HEK293 (cell line): Measurements from ENCODE around the gene DNAJC4.

Experiments used
- CTCF ChIA-PET: fragments of 350-600 bp; formaldehyde crosslinking; extraction: SDS; loops from one replicate; lab custom pipeline; 2021; ENCODE audit warnings: antibody characterized with exemption; lab: Yijun Ruan, JAX
- POLR2A ChIA-PET: fragments of 300-600 bp; formaldehyde crosslinking; extraction: SDS; loops from one replicate; lab custom pipeline; 2020; ENCODE audit warnings: antibody characterized with exemption, inconsistent platforms; lab: Yijun Ruan, JAX
- H3K27ac ChIP-seq: fragments of 200-500 bp; sonication (Bioruptor generic); 2 replicates; pipeline ENCODE4 v1.5.1; 2014; ENCODE audit warnings: low read depth, low read length, control low read depth, inconsistent platforms; ENCODE audit errors: extremely low read depth
- H3K36me3 ChIP-seq, 2 experiments: fragments of 200-500 bp in 1 of 2; sonication (Bioruptor generic) in 1 of 2; 1 replicate in 1 of 2; 2 replicates in 1 of 2; pipeline ENCODE4 v1.5.1; 2014 to 2017; ENCODE audit warnings: inconsistent platforms in 2 of 2, low read length in 2 of 2; ENCODE audit not compliant: control insufficient read depth in 2 of 2, insufficient read depth in 1 of 2
- H3K4me1 ChIP-seq: fragments of 200-500 bp; sonication (Bioruptor generic); 2 replicates; pipeline ENCODE4 v1.5.1; 2014; ENCODE audit warnings: mild to moderate bottlenecking, low read length, inconsistent platforms; ENCODE audit not compliant: control insufficient read depth, insufficient read depth
- H3K4me3 ChIP-seq: 2 replicates; pipeline ENCODE4 v1.5.1; 2011; ENCODE audit warnings: low read depth, mild to moderate bottlenecking, control low read depth, low read length, moderate library complexity
- H3K9me3 ChIP-seq: fragments of 200-500 bp; sonication (Bioruptor generic); 2 replicates; pipeline ENCODE4 v1.5.1; 2014; ENCODE audit warnings: low read depth, low read length, inconsistent platforms; ENCODE audit not compliant: control insufficient read depth, insufficient read depth
- BCL11B ChIP-seq: fragments of 450-650 bp; formaldehyde crosslinking; IDR thresholded peaks from 2 replicates; pipeline ENCODE4 v1.5.1; 2016; ENCODE audit warnings: low read depth, missing biosample characterization, missing genetic modification characterization
- GLI4 ChIP-seq: fragments of 450-650 bp; formaldehyde crosslinking; IDR thresholded peaks from 2 replicates; pipeline ENCODE4 v1.5.1; 2016; ENCODE audit warnings: missing biosample characterization, missing genetic modification characterization
- HOXC10 ChIP-seq: sonication (generic); formaldehyde crosslinking; IDR thresholded peaks from 2 replicates; pipeline ENCODE4 v1.8.1; 2023; ENCODE audit warnings: mild to moderate bottlenecking, missing genetic modification reagents
- MEIS1 ChIP-seq: sonication (generic); formaldehyde crosslinking; IDR thresholded peaks from 2 replicates; pipeline ENCODE4 v1.8.1; 2022; ENCODE audit warnings: missing genetic modification reagents, mild to moderate bottlenecking, borderline replicate concordance
- PRDM1 ChIP-seq: fragments of 450-650 bp; formaldehyde crosslinking; IDR thresholded peaks from 2 replicates; pipeline ENCODE4; 2016; ENCODE audit warnings: missing biosample characterization, missing genetic modification characterization
- SP2 ChIP-seq: fragments of 450-650 bp; formaldehyde crosslinking; IDR thresholded peaks from 2 replicates; pipeline ENCODE4 v1.5.1; 2016; ENCODE audit warnings: missing biosample characterization, missing genetic modification characterization
- TSHZ1 ChIP-seq: fragments of 450-650 bp; formaldehyde crosslinking; IDR thresholded peaks from 2 replicates; pipeline ENCODE4 v1.5.1; 2016; ENCODE audit warnings: missing biosample characterization, missing genetic modification characterization, borderline replicate concordance
- YY1 ChIP-seq: fragments of 450-650 bp; formaldehyde crosslinking; IDR thresholded peaks from 2 replicates; pipeline ENCODE4 v1.5.1; 2018; ENCODE audit warnings: missing biosample characterization, missing genetic modification characterization
- ZIC2 ChIP-seq: fragments of 450-650 bp; formaldehyde crosslinking; IDR thresholded peaks from 2 replicates; pipeline ENCODE4 v1.5.1; 2016; ENCODE audit warnings: missing biosample characterization, missing genetic modification characterization
- ZNF140 ChIP-seq: fragments of 450-650 bp; formaldehyde crosslinking; IDR thresholded peaks from 2 replicates; pipeline ENCODE4 v1.5.1; 2016; ENCODE audit warnings: missing biosample characterization, missing genetic modification characterization
- ZNF148 ChIP-seq: fragments of 450-650 bp; formaldehyde crosslinking; IDR thresholded peaks from 2 replicates; pipeline ENCODE4 v1.5.0; 2017; ENCODE audit warnings: missing biosample characterization, missing genetic modification characterization, borderline replicate concordance
- ZNF174 ChIP-seq: fragments of 450-650 bp; formaldehyde crosslinking; IDR thresholded peaks from 2 replicates; pipeline ENCODE4 v1.5.0; 2017; ENCODE audit warnings: missing biosample characterization, mild to moderate bottlenecking, missing genetic modification characterization
- ZNF23 ChIP-seq: fragments of 450-650 bp; formaldehyde crosslinking; IDR thresholded peaks from 2 replicates; pipeline ENCODE4 v1.5.1; 2016; ENCODE audit warnings: missing biosample characterization, missing genetic modification characterization, borderline replicate concordance
- ZNF350 ChIP-seq: fragments of 450-650 bp; formaldehyde crosslinking; IDR thresholded peaks from 2 replicates; pipeline ENCODE4 v1.5.0; 2017; ENCODE audit warnings: missing biosample characterization, mild to moderate bottlenecking, missing genetic modification characterization
- ZNF518A ChIP-seq: fragments of 450-650 bp; formaldehyde crosslinking; conservative IDR thresholded peaks from 2 replicates; pipeline ENCODE4 v1.5.1; 2016; ENCODE audit warnings: low read depth, missing biosample characterization, missing genetic modification characterization
- ZNF521 ChIP-seq: fragments of 450-650 bp; formaldehyde crosslinking; IDR thresholded peaks from 2 replicates; pipeline ENCODE4 v1.5.1; 2017; ENCODE audit warnings: missing biosample characterization, mild to moderate bottlenecking, missing genetic modification characterization
- ZNF544 ChIP-seq: fragments of 450-650 bp; formaldehyde crosslinking; IDR thresholded peaks from 2 replicates; pipeline ENCODE4 v1.5.0; 2017; ENCODE audit warnings: missing biosample characterization, missing genetic modification characterization
- ZNF626 ChIP-seq: fragments of 450-650 bp; sonication (Bioruptor Pico); formaldehyde crosslinking; IDR thresholded peaks from 2 replicates; pipeline ENCODE4 v1.5.1; 2018; ENCODE audit warnings: missing biosample characterization, missing genetic modification characterization, inconsistent platforms
- ZNF658 ChIP-seq: fragments of 450-650 bp; formaldehyde crosslinking; IDR thresholded peaks from 2 replicates; pipeline ENCODE4; 2016; ENCODE audit warnings: missing biosample characterization, missing genetic modification characterization

The DNAJC4 gene

GRCh38 chr11:64203421-64204079, 26.8 kb upstream of the DNAJC4 start:
- no peaks in the 10 kb centered on the region for H3K9me3 ChIP-seq
- peak overlapping the region; percentile 55; the same call in 1 of the 2 replicates for H3K27ac ChIP-seq
- POLR2A ChIA-PET, result interaction anchor here (0.6 to 4.7 kb wide), 9 partner anchors 18 to 110 kb away, joined by 3 to 32 read pairs (median 5); partner anchors contain the start of genes NUDT22, STIP1 and TRPT1
- H3K4me1 ChIP-seq, result 0 out of 2 replicates have a peak, but pooled peaks cover 8% of the 10 kb centered on the region
- no peak overlapping the region for H3K4me3 ChIP-seq
- H3K36me3 ChIP-seq, result peaks cover 11 to 80% of the 10 kb centered on the region in 2 experiments; a peak in 2 of 3 replicates
- TF ChIP-seq MEIS1 (CRISPR knock-in tag) (no peak), ZNF544 (no peak), ZNF140 (tag by site-specific recombination) (no peak), ZNF350 (tag by site-specific recombination) (no peak)
- CTCF ChIA-PET, result interaction anchor here (0.6 to 4.7 kb wide), 17 partner anchors 8 to 420 kb away, joined by 3 to 78 read pairs (median 8); partner anchors contain the start of genes CATSPERZ, FKBP2, NUDT22 and PLCB3

- 0 out of 2 replicates have a peak, but pooled peaks cover 8% of the 10 kb centered on the region for H3K4me1 ChIP-seq
- CTCF ChIA-PET, result interaction anchor here (0.6 to 4.7 kb wide), 29 partner anchors 8 to 449 kb away, joined by 3 to 78 read pairs (median 5); partner anchors contain the start of genes BAD, CATSPERZ, FKBP2 and NUDT22
- TF ChIP-seq PRDM1 (tag by site-specific recombination) (no peak), ZIC2 (tag by site-specific recombination) (no peak), ZNF518A (tag by site-specific recombination) (no peak), ZNF23 (tag by site-specific recombination) (no peak), HOXC10 (CRISPR knock-in tag) (no peak), GLI4 (tag by site-specific recombination) (no peak), ZNF521 (tag by site-specific recombination) (no peak), ZNF148 (tag by site-specific recombination) (no peak), ZNF626 (tag by site-specific recombination) (no peak), ZNF174 (tag by site-specific recombination) (no peak), TSHZ1 (no peak), BCL11B (tag by site-specific recombination) (no peak), ZNF658 (tag by site-specific recombination) (no peak), YY1 (tag by site-specific recombination) (no peak), SP2 (tag by site-specific recombination) (no peak)
- TF ChIP-seq, all 188 proteins: peak for 0
- no peaks in the 10 kb centered on the region for H3K9me3 ChIP-seq
- H3K4me3 ChIP-seq, result no peak overlapping the region
- POLR2A ChIA-PET, result interaction anchor here (0.6 to 4.7 kb wide), 19 partner anchors 8 to 916 kb away, joined by 3 to 32 read pairs (median 5); partner anchors contain the start of genes BAD, ESRRA, FKBP2 and NUDT22
- H3K36me3 ChIP-seq, result peaks cover 8 to 76% of the 10 kb centered on the region in 2 experiments; a peak in 2 of 3 replicates
- peak overlapping the region; percentile 55 for H3K27ac ChIP-seq
Observed at GRCh38 chr11:64204080-64204440, 26.3 kb upstream of the DNAJC4 start.
